HepG2 (cell line): ENCODE data around the gene RASD1. TPM values are rescaled to one million over a fixed set of nuclear protein-coding genes. Genes with fewer than 3 reads are reported as not detected.

Experiments
- ATAC-seq: fragments of 200-7000 bp; cut with Tn5 transposase; 3 replicates; pipeline ENCODE4 v1.9.1; 2020; ENCODE audit warnings: mild to moderate bottlenecking, moderate library complexity
- BruUV-seq: library from RNA; stranded (reverse); fragments of 400-500 nt; replicated peaks from 2 replicates; lab custom pipeline; 2021; lab: Mats Ljungman, UMichigan
- CTCF ChIA-PET: fragments of 300-600 bp; formaldehyde crosslinking; extraction: SDS; loops from one replicate; lab custom pipeline; 2021; ENCODE audit warnings: low total read pairs, inconsistent platforms, low intra/inter-chr PET ratio; lab: Yijun Ruan, JAX
- POLR2A ChIA-PET: fragments of 350-600 bp; sonication (Branson Sonifier 250); formaldehyde crosslinking; loops from one replicate; lab custom pipeline; 2020; ENCODE audit warnings: antibody characterized with exemption, inconsistent platforms; lab: Yijun Ruan, JAX
- DNase-seq: peaks from one replicate; pipeline ENCODE4 v3.0.0-alpha.2; 2015; ENCODE audit warnings: low spot score
- FAIRE-seq: peaks from 3 replicates; lab custom pipeline; 2011; peaks lifted over from hg19 to GRCh38; lab: Jason Lieb, UNC
- H2AFZ ChIP-seq: one replicate; pipeline ENCODE4 v1.6.1; 2011; ENCODE audit warnings: low read length, inconsistent platforms
- H3K27ac ChIP-seq: fragments of 300-600 bp; 3 replicates; pipeline ENCODE4 v1.8.0; 2011; ENCODE audit warnings: mixed run types, mild to moderate bottlenecking, mixed read lengths, low read length, inconsistent platforms; ENCODE audit not compliant: insufficient read depth; ENCODE audit errors: extremely low read length
- H3K27me3 ChIP-seq, 2 experiments: fragments of 200-600 bp in 1 of 2; 2 replicates in 1 of 2; 3 replicates in 1 of 2; pipeline versions ENCODE4 v1.6.0 to v1.8.0; 2011; ENCODE audit warnings: low read length in 2 of 2, mild to moderate bottlenecking in 2 of 2, moderate library complexity in 2 of 2, inconsistent platforms in 1 of 2; ENCODE audit not compliant: insufficient read depth in 2 of 2, control insufficient read depth in 1 of 2
- H3K36me3 ChIP-seq, 2 experiments: fragments of 200-600 bp in 1 of 2; replicated peaks in 1 of 2; 2 replicates in 1 of 2; 3 replicates in 1 of 2; pipeline versions ENCODE4 v1.5.1 to v1.8.0; 2011; ENCODE audit warnings: low read length in 2 of 2, inconsistent platforms in 1 of 2; ENCODE audit not compliant: insufficient read depth in 2 of 2, control insufficient read depth in 1 of 2
- H3K4me1 ChIP-seq: 2 replicates; pipeline ENCODE4 v1.5.1; 2012; ENCODE audit warnings: low read length, inconsistent platforms; ENCODE audit not compliant: insufficient read depth
- H3K4me2 ChIP-seq: 2 replicates; pipeline ENCODE4 v1.6.0; 2011; ENCODE audit warnings: low read depth, low read length, inconsistent platforms
- H3K4me3 ChIP-seq, 3 experiments: fragments of 200-600 bp in 1 of 3; sonication (generic), shearing (Covaris generic) in 1 of 3; replicated peaks in 1 of 3; 2 replicates each; pipeline ENCODE4 v1.5.1; 2011 to 2016; ENCODE audit warnings: low read length in 3 of 3, inconsistent platforms in 2 of 3, low read depth in 2 of 3, mild to moderate bottlenecking in 2 of 3, control low read depth in 1 of 3, mixed read lengths in 1 of 3; ENCODE audit not compliant: insufficient read depth in 1 of 3
- H3K79me2 ChIP-seq: one replicate; pipeline ENCODE4 v1.6.1; 2011; ENCODE audit warnings: low read length, inconsistent platforms; ENCODE audit not compliant: insufficient read depth
- H3K9ac ChIP-seq: 2 replicates; pipeline ENCODE4 v1.6.0; 2011; ENCODE audit warnings: mild to moderate bottlenecking, low read depth, low read length, inconsistent platforms; ENCODE audit not compliant: insufficient read depth
- H3K9me3 ChIP-seq: 2 replicates; pipeline ENCODE4 v1.5.1; 2012; ENCODE audit warnings: mild to moderate bottlenecking, low read length
- H4K20me1 ChIP-seq: 2 replicates; pipeline ENCODE4 v1.6.0; 2011; ENCODE audit warnings: inconsistent platforms, mild to moderate bottlenecking, low read length, moderate library complexity; ENCODE audit not compliant: insufficient read depth
- KDM4B ChIP-seq: sonication (generic); formaldehyde crosslinking; IDR thresholded peaks from 2 replicates; pipeline ENCODE4 v1.4.0; 2020; ENCODE audit warnings: missing genetic modification reagents
- MAZ ChIP-seq, 2 experiments: sonication (generic) in 1 of 2; formaldehyde crosslinking in 1 of 2; IDR thresholded peaks; 2 replicates each; pipeline versions ENCODE4 v1.5.0 to v1.6.1; 2012 to 2020; ENCODE audit warnings: low read depth in 2 of 2, mild to moderate bottlenecking in 2 of 2, borderline replicate concordance in 1 of 2, improper control_type of control experiment in 1 of 2, low read length in 1 of 2, missing genetic modification reagents in 1 of 2, moderate library complexity in 1 of 2
- NR3C1 ChIP-seq: sonication (generic); formaldehyde crosslinking; IDR thresholded peaks from 2 replicates; pipeline ENCODE4 v1.4.0; 2020; ENCODE audit warnings: missing genetic modification reagents
- TCF12 ChIP-seq, 2 experiments: fragments of 450-650 bp in 1 of 2; sonication (generic) in 1 of 2; formaldehyde crosslinking in 1 of 2; IDR thresholded peaks; 2 replicates each; pipeline versions ENCODE4 v1.6.1 to v1.8.0; 2017 to 2022; ENCODE audit warnings: antibody characterized with exemption in 1 of 2, mild to moderate bottlenecking in 1 of 2, missing genetic modification reagents in 1 of 2, moderate library complexity in 1 of 2
- TFE3 ChIP-seq: IDR thresholded peaks from 2 replicates; pipeline ENCODE4 v1.6.1; 2016
- ZBTB39 ChIP-seq: sonication (generic); formaldehyde crosslinking; IDR thresholded peaks from 2 replicates; pipeline ENCODE4 v1.5.0; 2020; ENCODE audit warnings: missing genetic modification reagents
- ZNF558 ChIP-seq: sonication (generic); formaldehyde crosslinking; IDR thresholded peaks from 2 replicates; pipeline ENCODE4 v1.9.0; 2022; ENCODE audit warnings: mild to moderate bottlenecking, missing genetic modification reagents, borderline replicate concordance
- ZNF577 ChIP-seq: sonication (generic); formaldehyde crosslinking; IDR thresholded peaks from 2 replicates; pipeline ENCODE4 v1.4.0; 2020; ENCODE audit warnings: mild to moderate bottlenecking, low read depth, missing genetic modification reagents, borderline replicate concordance
- ZNF652 ChIP-seq: IDR thresholded peaks from 2 replicates; pipeline ENCODE4 v1.6.1; 2016; ENCODE audit warnings: low read depth, borderline replicate concordance
- ZNF691 ChIP-seq: sonication (generic); formaldehyde crosslinking; IDR thresholded peaks from 2 replicates; pipeline ENCODE4 v1.4.0; 2020; ENCODE audit warnings: missing genetic modification reagents, low read depth, mild to moderate bottlenecking, borderline replicate concordance
- ZNF746 ChIP-seq: sonication (generic); formaldehyde crosslinking; IDR thresholded peaks from 2 replicates; pipeline ENCODE4 v1.8.0; 2022; ENCODE audit warnings: mild to moderate bottlenecking, missing genetic modification reagents
- ZNF841 ChIP-seq: sonication (generic); formaldehyde crosslinking; IDR thresholded peaks from 2 replicates; pipeline ENCODE4 v1.8.1; 2023; ENCODE audit warnings: missing genetic modification reagents, borderline replicate concordance
- ZUFSP ChIP-seq: sonication (generic); formaldehyde crosslinking; IDR thresholded peaks from 2 replicates; pipeline ENCODE4 v1.9.0; 2021; ENCODE audit warnings: missing genetic modification reagents, mild to moderate bottlenecking, borderline replicate concordance
- WGBS: methylation state at CpG from one replicate; pipeline ENCODE4 v1.1.6; 2017; ENCODE audit warnings: low lambda C conversion rate; 5-methylcytosine and 5-hydroxymethylcytosine counted together
- in situ Hi-C: cut with HindIII; loops from 2 replicates; pipeline ENCODE4 v1.10.0; 2017; ENCODE audit warnings: low pct_unique_long_range_greater_than_20kb; ENCODE audit not compliant: extremely low pct_ligation_motif_present
- intact Hi-C: fragments of 100-400 bp; cut with micrococcal nuclease; formaldehyde crosslinking; loops from one replicate; pipeline ENCODE4 v1.10.0; 2022; ENCODE audit not compliant: unreplicated experiment
- polyA plus RNA-seq, 8 experiments: library from polyadenylated mRNA; depleted of rRNA in 3 of 8; stranded (reverse) in 7 of 8; unstranded in 1 of 8; fragments of >200 nt; fragmentation: Illumina TruSeq in 4 of 8; extraction: Trizol in 4 of 8; gene quantifications; 2 replicates each; pipeline versions ENCODE4 v1.2.1 to v1.2.3, GENCODE V29; 2011 to 2016; ENCODE audit warnings: low read depth in 4 of 8, missing spikeins in 1 of 8, mixed read lengths in 1 of 8; ENCODE audit not compliant: insufficient read depth in 1 of 8
- total RNA-seq, 5 experiments: library from RNA; depleted of rRNA; stranded (reverse); fragments of >200 nt; fragmentation: Illumina TruSeq; extraction: Trizol; gene quantifications; 2 replicates each; pipeline ENCODE4 v1.2.3, GENCODE V29; 2016; ENCODE audit warnings: low read depth in 1 of 5

RASD1 gene
- total and polyA plus RNA-seq, 2 of the 13 experiments (the other 11 are each of a cell fraction or from before 2014, with no cell fraction given) = 1.6 to 4.2 TPM

- no peak for TF ChIP-seq ZBTB39 (CRISPR knock-in tag)
- TF ChIP-seq ZNF652 (CRISPR knock-in tag) = no peak
Observed at GRCh38 chr17:17545984-17546383, 49.8 kb upstream of the RASD1 start (continued).

GRCh38 chr17:17545031-17545820 lies 49.0 kb upstream of the RASD1 start:
- Histone ChIP-seq H4K20me1 (peaks cover 7% of the 10 kb centered on the region; the same call in 1 of the 2 replicates), H3K4me3 (no peak overlapping the region), H3K27ac (no peak overlapping the region), H3K4me2 (no peak overlapping the region), H3K79me2 (no peaks in the 10 kb centered on the region), H3K4me1 (peaks cover 36% of the 10 kb centered on the region), H3K36me3 (no peaks in the 10 kb centered on the region; a peak in 1 of 5 replicates), H3K9me3 (no peaks in the 10 kb centered on the region), H3K27me3 (no peaks in the 10 kb centered on the region), H3K9ac (no peak overlapping the region), H2AFZ (no peak overlapping the region)
- DNase-seq (no peak), FAIRE-seq (no peak), ATAC-seq (no peak)
- BruUV-seq = no TSS peak
- in situ Hi-C loops = no loop called here
- intact Hi-C loops = no loop called here
- 97% methylated on average over 10 of the region's 20 CpGs for WGBS
- CTCF ChIA-PET = no interaction called here
- POLR2A ChIA-PET = no interaction called here
- TF ChIP-seq MAZ (IDR thresholded peaks at IDR 0.05; ENCODE audit: borderline replicate concordance, low read depth, low read length) = no peak
- no peak for TF ChIP-seq MAZ (CRISPR knock-in tag; IDR thresholded peaks at IDR 0.05; ENCODE audit: low read depth)
- TF ChIP-seq ZUFSP (CRISPR knock-in tag) = no peak
- no peak for TF ChIP-seq ZNF577 (CRISPR knock-in tag)
- TF ChIP-seq ZNF558 = no peak
- no peak for TF ChIP-seq TCF12 (IDR thresholded peaks at IDR 0.05)
- TF ChIP-seq TCF12 (CRISPR knock-in tag; IDR thresholded peaks at IDR 0.05) = no peak
- no peak for TF ChIP-seq KDM4B
- TF ChIP-seq ZNF691 (CRISPR knock-in tag) = no peak
- no peak for TF ChIP-seq NR3C1 (CRISPR knock-in tag)
- no peak for TF ChIP-seq ZNF746 (CRISPR knock-in tag)
- TF ChIP-seq TFE3 (CRISPR knock-in tag) = no peak
- TF ChIP-seq ZNF841 (CRISPR knock-in tag) = no peak
